GM23248 (cell line): ENCODE data around the gene SRC. TPM values are rescaled to one million over a fixed set of nuclear protein-coding genes. Genes with fewer than 3 reads are reported as not detected.

ENCODE experiments used
- DNase-seq: peaks from one replicate; pipeline ENCODE4 v3.0.0-alpha.2; 2015
- H2AFZ ChIP-seq: fragments of 200-600 bp; sonication (generic); 2 replicates; pipeline ENCODE4 v1.6.1; 2016; ENCODE audit warnings: antibody characterized with exemption
- H3F3A ChIP-seq: fragments of 200-600 bp; sonication (generic); 2 replicates; pipeline ENCODE4 v1.6.1; 2016; ENCODE audit warnings: mild to moderate bottlenecking, antibody characterized with exemption, mixed run types; ENCODE audit not compliant: insufficient read depth
- H3K27ac ChIP-seq: fragments of 200-600 bp; sonication (generic); 2 replicates; pipeline ENCODE4 v1.5.1; 2016; ENCODE audit warnings: mild to moderate bottlenecking
- H3K27me3 ChIP-seq: fragments of 200-600 bp; sonication (generic); replicated peaks from 2 replicates; pipeline ENCODE4 v1.6.1; 2016; ENCODE audit warnings: mild to moderate bottlenecking; ENCODE audit not compliant: insufficient read depth
- H3K36me3 ChIP-seq: fragments of 200-600 bp; sonication (generic); 2 replicates; pipeline ENCODE4 v1.6.1; 2016; ENCODE audit warnings: low read depth, mild to moderate bottlenecking
- H3K4me1 ChIP-seq: fragments of 200-600 bp; sonication (generic); 2 replicates; pipeline ENCODE4 v1.6.1; 2016; ENCODE audit warnings: mild to moderate bottlenecking; ENCODE audit not compliant: insufficient read depth
- H3K4me2 ChIP-seq: fragments of 200-600 bp; sonication (generic); one replicate; pipeline ENCODE4 v1.6.1; 2016; ENCODE audit warnings: mild to moderate bottlenecking; ENCODE audit not compliant: unreplicated experiment
- H3K4me3 ChIP-seq: fragments of 200-600 bp; sonication (generic); 2 replicates; pipeline ENCODE4 v1.5.1; 2016; ENCODE audit warnings: mild to moderate bottlenecking
- H3K79me2 ChIP-seq: fragments of 200-600 bp; sonication (generic); 2 replicates; pipeline ENCODE4 v1.6.1; 2016; ENCODE audit warnings: mild to moderate bottlenecking; ENCODE audit not compliant: insufficient read depth
- H3K9ac ChIP-seq: fragments of 200-600 bp; sonication (generic); 2 replicates; pipeline ENCODE4 v1.6.1; 2016; ENCODE audit warnings: mild to moderate bottlenecking
- H3K9me2 ChIP-seq: fragments of 200-600 bp; sonication (generic); 2 replicates; pipeline ENCODE4 v1.6.1; 2016; ENCODE audit warnings: mixed run types, mild to moderate bottlenecking, moderate library complexity; ENCODE audit not compliant: insufficient read depth
- H3K9me3 ChIP-seq: fragments of 200-600 bp; sonication (generic); one replicate; pipeline ENCODE4 v1.6.1; 2017; ENCODE audit warnings: low read depth
- H4K20me1 ChIP-seq: fragments of 200-600 bp; sonication (generic); 2 replicates; pipeline ENCODE4 v1.6.0; 2016; ENCODE audit not compliant: insufficient read depth
- EZH2 ChIP-seq: fragments of 200-600 bp; sonication (generic); IDR thresholded peaks from 2 replicates; pipeline ENCODE4 v1.6.1; 2018; ENCODE audit warnings: antibody characterized with exemption, mild to moderate bottlenecking; ENCODE audit not compliant: insufficient read depth, poor library complexity, severe bottlenecking
- EZH2phosphoT487 ChIP-seq: fragments of 200-600 bp; sonication (generic); IDR thresholded peaks from 2 replicates; pipeline ENCODE4 v1.6.1; 2018; ENCODE audit warnings: antibody characterized with exemption, moderate library complexity, mild to moderate bottlenecking, low read depth; ENCODE audit not compliant: insufficient read depth
- WGBS, 2 experiments: methylation state at CpG; one replicate each; pipeline ENCODE4 v1.1.6; 2015 to 2017; ENCODE audit warnings: low lambda C conversion rate in 2 of 2, low coverage in 1 of 2; ENCODE audit errors: missing lambda C conversion rate in 2 of 2; 5-methylcytosine and 5-hydroxymethylcytosine counted together
- in situ Hi-C: fragments of 300-500 bp; cut with MboI; formaldehyde crosslinking; loops from 2 replicates; pipeline ENCODE4 v1.15.0; 2020
- polyA plus RNA-seq: library from polyadenylated mRNA; unstranded; fragments of >200 nt; fragmentation: Nextera tagmentation; extraction: Ambion mirVana; gene quantifications from 2 replicates; pipeline ENCODE4 v1.2.1, GENCODE V29; 2016
- total RNA-seq: library from RNA; depleted of rRNA; stranded (reverse); fragments of >200 nt; shearing (Covaris generic); gene quantifications from 2 replicates; pipeline ENCODE4 v1.2.3, GENCODE V29; 2014

SRC gene
- total and polyA plus RNA-seq, 2 experiments from 2014 or later = 17.0 to 28.6 TPM

DNA sequence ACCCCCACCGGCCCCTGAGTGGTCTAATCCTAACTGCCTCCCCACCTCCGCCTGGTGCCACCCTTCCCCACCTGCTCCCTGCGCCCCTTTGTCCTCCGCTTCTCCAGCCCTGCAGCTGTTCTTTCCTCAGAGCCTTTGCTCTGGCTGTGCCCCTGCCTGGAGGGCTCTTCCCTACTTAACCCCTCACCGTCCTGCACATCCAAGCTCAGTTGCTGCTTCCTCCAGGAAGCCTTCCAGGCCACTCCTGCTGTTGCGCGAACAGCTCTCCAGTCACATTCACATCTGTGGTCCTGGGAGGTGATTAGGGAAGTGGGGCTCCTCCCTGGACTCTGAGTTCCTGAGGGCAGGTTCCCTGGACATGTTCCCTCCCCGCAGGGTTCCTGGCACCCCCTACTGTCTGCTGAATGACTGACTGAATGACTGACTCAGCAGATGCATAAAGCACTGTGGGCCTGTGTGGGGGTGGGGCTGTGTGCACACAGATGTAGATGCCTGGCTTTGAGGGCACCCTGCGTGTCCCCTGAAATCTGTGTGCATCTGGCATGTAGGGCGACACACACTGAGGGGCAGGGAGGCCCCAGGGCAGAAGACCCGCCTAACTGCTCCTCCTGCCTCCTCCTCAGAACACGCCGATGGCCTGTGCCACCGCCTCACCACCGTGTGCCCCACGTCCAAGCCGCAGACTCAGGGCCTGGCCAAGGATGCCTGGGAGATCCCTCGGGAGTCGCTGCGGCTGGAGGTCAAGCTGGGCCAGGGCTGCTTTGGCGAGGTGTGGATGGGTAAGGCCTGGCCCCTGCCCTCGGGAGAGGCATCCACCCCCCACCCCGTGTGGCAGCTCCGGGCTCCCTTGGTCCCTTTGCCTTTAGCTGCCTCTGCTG lies 51.4 kb downstream of the SRC start:
- in situ Hi-C loops = loop anchor here (10.0 kb wide), 1 partner anchor 117 kb away; no protein-coding TSS in a partner anchor
- Histone ChIP-seq H3K9me3 (no peaks in the 10 kb centered on the region), H3F3A (no peaks in the 10 kb centered on the region), H3K27me3 (no peaks in the 10 kb centered on the region), H3K27ac (no peak overlapping the region), H3K4me3 (no peak overlapping the region), H3K79me2 (no peaks in the 10 kb centered on the region), H3K9ac (no peak overlapping the region), H4K20me1 (no peaks in the 10 kb centered on the region), H3K4me2 (no peak overlapping the region), H3K9me2 (no peaks in the 10 kb centered on the region), H3K36me3 (peaks cover 10% of the 10 kb centered on the region; the same call in 1 of the 2 replicates), H2AFZ (no peak overlapping the region), H3K4me1 (no peaks in the 10 kb centered on the region)
- TF ChIP-seq EZH2phosphoT487 (no peak), EZH2 (no peak)
- peak; percentile 58 for DNase-seq
- 79 to 82% methylated on average over 15 to 24 of the region's 24 CpGs for WGBS, 2 experiments

- TF ChIP-seq EZH2phosphoT487 (no peak), EZH2 (no peak)
- H3K9me3 ChIP-seq = no peaks in the 10 kb centered on the region
- H3K9ac ChIP-seq = no peak overlapping the region
- H3K9me2 ChIP-seq = no peaks in the 10 kb centered on the region
- H3K4me2 ChIP-seq = no peak overlapping the region
- no peaks in the 10 kb centered on the region for H3K27me3 ChIP-seq
- peaks cover 10% of the 10 kb centered on the region; the same call in 1 of the 2 replicates for H3K36me3 ChIP-seq
- no peak overlapping the region for H3K27ac ChIP-seq
- no peaks in the 10 kb centered on the region for H3K79me2 ChIP-seq
- no peak overlapping the region for H3K4me3 ChIP-seq
- no peaks in the 10 kb centered on the region for H4K20me1 ChIP-seq
- WGBS, 2 experiments = 86 to 88% methylated on average over 29 of the region's 30 CpGs
- H3F3A ChIP-seq = no peaks in the 10 kb centered on the region
- in situ Hi-C loops = loop anchor here (10.0 kb wide), 1 partner anchor 117 kb away; no protein-coding TSS in a partner anchor
- no peak for DNase-seq
- no peaks in the 10 kb centered on the region for H3K4me1 ChIP-seq
- H2AFZ ChIP-seq = no peak overlapping the region
These were observed 52.2 kb downstream of the SRC start for GRCh38 chr20:37397954-37398749.

DNA sequence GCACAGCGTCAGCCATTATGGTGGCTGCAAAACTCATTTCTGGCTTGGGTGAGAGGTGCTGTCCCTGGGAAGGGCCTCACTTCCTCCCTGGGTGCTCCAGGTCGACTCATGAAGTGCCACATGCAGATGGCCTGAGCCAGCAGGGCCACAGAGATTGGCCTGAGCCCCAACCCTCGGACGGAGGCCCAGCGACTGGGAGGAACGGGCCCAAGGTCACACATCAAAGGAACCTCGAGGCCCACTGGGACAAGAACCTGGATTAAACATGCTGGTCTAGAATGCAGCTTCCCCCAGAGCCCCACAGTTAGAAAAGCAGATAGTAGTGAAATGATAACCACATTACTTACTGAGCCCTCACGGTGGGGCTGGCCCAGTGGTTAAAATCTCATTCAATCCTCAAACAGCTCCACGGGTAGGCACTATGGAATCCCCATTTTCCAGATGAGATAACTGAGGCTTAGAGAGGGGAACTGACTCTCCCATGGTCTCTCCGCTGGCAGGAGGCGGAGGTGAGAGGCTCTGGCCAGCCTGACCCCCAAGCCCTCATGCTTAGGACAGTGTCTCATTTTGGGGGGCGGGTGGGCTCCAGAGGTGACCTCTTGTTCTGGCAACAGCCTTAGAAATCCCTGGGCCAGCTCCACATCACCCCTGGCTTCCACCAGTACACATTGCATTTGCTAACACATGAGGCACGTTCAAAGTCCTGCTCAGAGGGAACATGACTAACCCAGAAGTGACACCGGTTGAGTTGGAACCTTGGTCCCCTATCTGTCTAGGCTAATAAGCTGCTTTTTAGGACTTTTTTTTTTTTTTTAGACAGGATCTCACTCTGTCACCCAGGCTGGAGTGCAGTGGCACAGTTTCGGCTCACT lies 53.0 kb downstream of the SRC start:
- no peak overlapping the region for H3K9ac ChIP-seq
- H3F3A ChIP-seq = no peaks in the 10 kb centered on the region
- peaks cover 10% of the 10 kb centered on the region; the same call in 1 of the 2 replicates for H3K36me3 ChIP-seq
- no peak overlapping the region for H3K4me3 ChIP-seq
- no peaks in the 10 kb centered on the region for H3K9me3 ChIP-seq
- no peaks in the 10 kb centered on the region for H3K9me2 ChIP-seq
- DNase-seq = peak; percentile 32
- H3K27me3 ChIP-seq = no peaks in the 10 kb centered on the region
- no peak overlapping the region for H3K4me2 ChIP-seq
- TF ChIP-seq EZH2 (no peak), EZH2phosphoT487 (no peak)
- H2AFZ ChIP-seq = no peak overlapping the region
- no peaks in the 10 kb centered on the region for H3K79me2 ChIP-seq
- WGBS, 2 experiments = 88 to 89% methylated on average over 14 to 15 of the region's 15 CpGs
- in situ Hi-C loops = loop anchor here (10.0 kb wide), 1 partner anchor 116 kb away; no protein-coding TSS in a partner anchor
- H4K20me1 ChIP-seq = no peaks in the 10 kb centered on the region
- H3K27ac ChIP-seq = no peak overlapping the region
- no peaks in the 10 kb centered on the region for H3K4me1 ChIP-seq
